Gastroesophageal sphincter (tissue), 4 donors: ENCODE data around the gene CRIM1. TPM values are rescaled to one million over a fixed set of nuclear protein-coding genes. Genes with fewer than 3 reads are reported as not detected.

Experiments
- ATAC-seq: fragments of 150-250 bp; one replicate; pipeline ENCODE4 v1.9.1; 2016; ENCODE audit warnings: mild to moderate bottlenecking, moderate library complexity
- H3K27ac ChIP-seq, 4 donors: fragments of 200-600 bp; sonication (generic) in 3 of 4; 1 replicate in 3 of 4; 2 replicates in 1 of 4; pipeline ENCODE4 v1.5.1; 2016 to 2019
- H3K27me3 ChIP-seq: fragments of 200-600 bp; sonication (generic); one replicate; pipeline ENCODE4 v1.5.1; 2019
- H3K36me3 ChIP-seq, 2 donors: fragments of 200-600 bp; sonication (generic); one replicate each; pipeline ENCODE4 v1.5.1; 2019; ENCODE audit warnings: control low read depth in 1 of 2
- H3K4me1 ChIP-seq, 3 donors: fragments of 200-600 bp; sonication (generic); 1 replicate in 2 of 3; 2 replicates in 1 of 3; pipeline ENCODE4 v1.5.1; 2016 to 2019; ENCODE audit warnings: control low read depth in 2 of 3
- H3K4me3 ChIP-seq, 2 donors: fragments of 200-600 bp; sonication (generic); one replicate each; pipeline ENCODE4 v1.5.1; 2019; ENCODE audit warnings: mild to moderate bottlenecking in 1 of 2, moderate library complexity in 1 of 2
- H3K9me3 ChIP-seq, 3 donors: fragments of 200-600 bp; sonication (generic); one replicate each; pipeline ENCODE4 v1.5.1; 2017 to 2019; ENCODE audit warnings: control low read depth in 2 of 3
- EP300 ChIP-seq: sonication (generic); formaldehyde crosslinking; IDR thresholded peaks from one replicate; pipeline ENCODE4 v1.6.1; 2017; ENCODE audit warnings: antibody characterized with exemption, mild to moderate bottlenecking
- POLR2A ChIP-seq, 2 donors: fragments of 450-650 bp; IDR thresholded peaks; one replicate each; pipeline ENCODE4 v1.6.1; 2017; ENCODE audit warnings: antibody characterized with exemption in 2 of 2, mild to moderate bottlenecking in 2 of 2, moderate library complexity in 1 of 2
- POLR2AphosphoS5 ChIP-seq: sonication (generic); formaldehyde crosslinking; IDR thresholded peaks from one replicate; pipeline ENCODE4 v1.6.1; 2017; ENCODE audit warnings: antibody characterized with exemption
- WGBS, 2 donors: methylation state at CpG; one replicate each; pipeline ENCODE4 v1.1.5; 2018; ENCODE audit warnings: low coverage in 1 of 2; 5-methylcytosine and 5-hydroxymethylcytosine counted together
- total RNA-seq, 4 donors: library from RNA; depleted of rRNA; stranded (reverse); fragments of >200 nt; gene quantifications; one replicate each; pipeline ENCODE4 v1.1.0, GENCODE V29; 2016
- TF ChIP-seq, protein P1 (sequence below), 4 experiments: fragments of 200-600 bp in 2 of 4; fragments of 450-650 bp in 2 of 4; sonication (generic) in 1 of 4; IDR thresholded peaks; one replicate each; pipeline ENCODE4 v1.5.1; 2017 to 2019; ENCODE audit warnings: antibody characterized with exemption in 4 of 4, mild to moderate bottlenecking in 2 of 4, moderate library complexity in 2 of 4

Gene CRIM1
- total RNA-seq, 4 donors from 2014 or later, result 150 to 342 (median 203) TPM

DNA sequence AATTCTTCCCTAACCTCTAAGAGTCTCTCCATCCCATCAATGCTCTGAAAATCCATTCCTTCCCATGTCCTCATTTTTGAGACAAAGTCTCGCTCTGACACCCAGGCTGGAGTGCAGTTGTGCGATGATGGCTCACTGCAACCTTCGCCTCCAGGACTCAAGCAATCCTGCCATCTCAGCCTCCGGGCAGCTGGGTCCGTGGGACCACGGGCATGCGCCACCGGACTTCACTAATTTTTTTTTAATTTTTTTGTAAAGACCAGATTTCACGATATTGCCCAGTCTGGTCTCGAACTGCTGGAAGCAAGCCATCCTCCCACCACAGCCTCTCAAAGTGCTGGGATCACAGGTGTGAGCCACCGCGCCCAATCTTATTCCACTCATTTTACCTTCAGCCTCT lies 240.8 kb downstream of the CRIM1 start:
- WGBS, 2 donors, result 98 to 100% methylated on average over 3 to 12 of the region's 12 CpGs
- no peak for TF ChIP-seq POLR2A (IDR thresholded peaks at IDR 0.05)
- no peak for TF ChIP-seq EP300
- TF ChIP-seq, protein P1, sequence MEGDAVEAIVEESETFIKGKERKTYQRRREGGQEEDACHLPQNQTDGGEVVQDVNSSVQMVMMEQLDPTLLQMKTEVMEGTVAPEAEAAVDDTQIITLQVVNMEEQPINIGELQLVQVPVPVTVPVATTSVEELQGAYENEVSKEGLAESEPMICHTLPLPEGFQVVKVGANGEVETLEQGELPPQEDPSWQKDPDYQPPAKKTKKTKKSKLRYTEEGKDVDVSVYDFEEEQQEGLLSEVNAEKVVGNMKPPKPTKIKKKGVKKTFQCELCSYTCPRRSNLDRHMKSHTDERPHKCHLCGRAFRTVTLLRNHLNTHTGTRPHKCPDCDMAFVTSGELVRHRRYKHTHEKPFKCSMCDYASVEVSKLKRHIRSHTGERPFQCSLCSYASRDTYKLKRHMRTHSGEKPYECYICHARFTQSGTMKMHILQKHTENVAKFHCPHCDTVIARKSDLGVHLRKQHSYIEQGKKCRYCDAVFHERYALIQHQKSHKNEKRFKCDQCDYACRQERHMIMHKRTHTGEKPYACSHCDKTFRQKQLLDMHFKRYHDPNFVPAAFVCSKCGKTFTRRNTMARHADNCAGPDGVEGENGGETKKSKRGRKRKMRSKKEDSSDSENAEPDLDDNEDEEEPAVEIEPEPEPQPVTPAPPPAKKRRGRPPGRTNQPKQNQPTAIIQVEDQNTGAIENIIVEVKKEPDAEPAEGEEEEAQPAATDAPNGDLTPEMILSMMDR (IDR thresholded peaks at IDR 0.05), result no peak
- no peak for TF ChIP-seq POLR2AphosphoS5
- H3K27ac ChIP-seq, result no peak overlapping the region
- no peaks in the 10 kb centered on the region for H3K27me3 ChIP-seq
- peak overlapping the region in 1 of 2 donors; percentile 99 for H3K4me3 ChIP-seq
- no peak for ATAC-seq
- H3K4me1 ChIP-seq, result peaks cover 0 to 54% (median 18%) of the 10 kb centered on the region in 3 donors
- no peaks in the 10 kb centered on the region for H3K36me3 ChIP-seq
- no peaks in the 10 kb centered on the region for H3K9me3 ChIP-seq

DNA sequence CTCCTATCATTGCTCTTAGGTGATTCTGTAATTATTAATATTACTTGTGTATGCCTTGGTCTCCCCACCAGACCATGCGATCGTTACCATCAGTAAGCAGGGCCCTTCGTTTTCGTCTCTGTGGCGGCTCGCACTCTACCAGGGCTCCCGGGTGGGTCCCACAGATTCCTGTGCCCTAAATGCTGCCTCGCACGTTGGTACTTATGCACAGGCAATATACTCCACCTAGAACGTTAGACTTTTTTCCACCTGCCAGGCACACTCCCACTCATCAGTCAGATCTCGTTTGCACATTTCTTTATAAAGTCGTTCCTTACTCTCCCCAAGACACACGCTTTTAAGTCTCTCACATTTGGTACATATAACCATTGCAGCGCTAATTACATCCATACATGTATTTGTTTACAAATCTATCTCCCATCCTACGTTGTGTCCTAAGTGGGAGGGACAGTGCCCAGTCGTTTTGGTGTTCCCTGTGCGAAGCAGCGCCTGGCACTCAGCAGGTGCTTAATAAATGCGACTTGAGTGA lies 241.5 kb downstream of the CRIM1 start:
- Histone ChIP-seq H3K27me3 (no peaks in the 10 kb centered on the region), H3K27ac (peak overlapping the region in 3 of 4 donors; percentile 94 to 99 (median 97)), H3K4me3 (peak overlapping the region; percentile 72 to 99), H3K9me3 (no peaks in the 10 kb centered on the region), H3K36me3 (no peaks in the 10 kb centered on the region), H3K4me1 (peaks cover 0 to 47% (median 18%) of the 10 kb centered on the region in 3 donors)
- TF ChIP-seq POLR2AphosphoS5, result no peak
- WGBS, 2 donors, result 38 to 42% methylated on average over 14 to 16 of the region's 19 CpGs
- no peak for ATAC-seq

DNA sequence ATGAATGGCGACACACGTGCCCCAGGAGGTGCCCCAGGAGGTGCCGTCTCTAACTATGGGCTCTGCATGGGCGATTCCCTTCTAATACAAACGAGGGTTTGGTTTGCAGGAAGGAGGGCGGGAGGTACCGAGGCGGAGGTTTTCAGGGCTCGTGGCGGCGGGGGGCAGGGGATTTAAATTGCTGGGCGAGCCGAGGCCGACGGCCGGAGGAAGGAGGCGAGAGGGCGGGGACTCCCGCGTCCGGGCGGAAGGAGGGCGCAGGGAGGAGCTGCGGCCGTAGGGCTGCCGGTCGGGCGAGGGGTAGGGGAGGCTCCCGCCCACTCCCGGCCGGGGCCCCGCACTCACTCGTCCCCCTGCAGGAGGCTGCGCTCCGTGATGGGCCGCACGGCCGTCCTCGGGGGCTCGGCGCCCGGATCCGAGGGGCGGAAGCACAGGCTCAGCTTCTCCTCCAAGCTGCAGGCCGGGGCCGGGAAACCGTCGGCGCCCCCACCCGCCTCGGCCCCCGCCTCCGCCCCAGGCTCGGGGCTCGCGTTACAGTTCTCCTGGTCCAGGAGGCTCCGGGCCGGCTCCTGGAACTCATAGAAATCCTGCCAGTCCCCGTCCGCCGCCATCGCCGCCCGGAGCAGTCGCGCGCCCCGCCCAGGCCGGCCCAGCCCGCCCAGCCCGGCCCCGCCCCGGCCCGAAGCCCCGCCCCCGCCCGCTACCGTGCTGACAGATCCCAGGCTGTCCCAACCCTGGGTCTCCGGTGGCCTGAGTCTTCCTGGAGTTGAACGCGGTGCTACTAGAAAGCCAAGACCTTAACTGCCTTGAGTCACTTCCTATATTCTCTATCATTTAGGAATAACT lies 242.2 kb downstream of the CRIM1 start, which contains the start of gene FEZ2:
FEZ2 (minus strand) TSS at position 637 of the 846 bp plus-strand sequence; CDS start at position 611, 26 bp downstream.
- Histone ChIP-seq H3K27me3 (no peaks in the 10 kb centered on the region), H3K9me3 (no peaks in the 10 kb centered on the region), H3K4me3 (peak within 1 kb of the TSS; percentile 72 to 99), H3K36me3 (no peaks in the 10 kb centered on the region), H3K4me1 (peaks cover 0 to 45% (median 18%) of the 10 kb centered on the region in 3 donors), H3K27ac (peak within 1 kb of the TSS; percentile 78 to 99 (median 96))
- peak in 1 of 2 donors; percentile 32 for TF ChIP-seq POLR2A (IDR thresholded peaks at IDR 0.05)
- TF ChIP-seq EP300, result no peak
- TF ChIP-seq, protein P1 (IDR thresholded peaks at IDR 0.05), result no peak
- TF ChIP-seq POLR2AphosphoS5, result peak; percentile 20
- peak; percentile 97 for ATAC-seq
- 0% methylated on average over 1 to 9 of the region's 81 CpGs for WGBS, 2 donors

Other genes with a start within 250 kb of the CRIM1 start
- 10 to 100 TPM; 38.6 to 77.0 (median 46.2) TPM for gene FEZ2, start 242.4 kb downstream of the CRIM1 start, total RNA-seq